RWPE2 (cell line): Measurements from ENCODE around the gene ZNF543.
A peak's percentile ranks its signal among the peaks of the same experiment; 100 is the strongest.

Source experiments
- ATAC-seq: fragments of 200-7000 bp; cut with Tn5 transposase; 3 replicates; pipeline ENCODE4 v1.9.1; 2021; ENCODE audit warnings: low read depth
- DNase-seq: peaks from one replicate; pipeline ENCODE4 v3.0.0-alpha.2; 2020; ENCODE audit warnings: low spot score
- H3K27ac ChIP-seq: fragments of 450-650 bp; 2 replicates; pipeline ENCODE4 v1.5.1; 2017; ENCODE audit warnings: mild to moderate bottlenecking; ENCODE audit not compliant: poor library complexity, severe bottlenecking
- H3K27me3 ChIP-seq: fragments of 250-450 bp; sonication (Bioruptor Pico); 2 replicates; pipeline ENCODE4 v1.5.1; 2021; ENCODE audit warnings: mild to moderate bottlenecking, moderate library complexity; ENCODE audit not compliant: insufficient read depth, poor library complexity, severe bottlenecking
- H3K36me3 ChIP-seq: fragments of 250-450 bp; sonication (Bioruptor Pico); 2 replicates; pipeline ENCODE4 v1.5.1; 2020; ENCODE audit warnings: low read depth, mild to moderate bottlenecking, moderate library complexity
- H3K4me1 ChIP-seq: fragments of 250-450 bp; sonication (Bioruptor Pico); 2 replicates; pipeline ENCODE4 v1.5.1; 2021; ENCODE audit warnings: mild to moderate bottlenecking, moderate library complexity; ENCODE audit not compliant: insufficient read depth, poor library complexity, severe bottlenecking
- H3K4me3 ChIP-seq: fragments of 250-450 bp; sonication (Bioruptor Pico); 2 replicates; pipeline ENCODE4 v1.5.1; 2021; ENCODE audit warnings: mild to moderate bottlenecking, moderate library complexity; ENCODE audit not compliant: severe bottlenecking
- H3K9me3 ChIP-seq: fragments of 250-450 bp; sonication (Bioruptor Pico); 2 replicates; pipeline ENCODE4 v1.5.1; 2021; ENCODE audit warnings: mild to moderate bottlenecking, moderate library complexity; ENCODE audit not compliant: severe bottlenecking
- CTCF ChIP-seq: fragments of 450-650 bp; IDR thresholded peaks from one replicate; pipeline ENCODE4 v1.5.1; 2017; ENCODE audit warnings: mild to moderate bottlenecking, moderate library complexity; ENCODE audit not compliant: poor library complexity, severe bottlenecking

ZNF543 gene

DNA sequence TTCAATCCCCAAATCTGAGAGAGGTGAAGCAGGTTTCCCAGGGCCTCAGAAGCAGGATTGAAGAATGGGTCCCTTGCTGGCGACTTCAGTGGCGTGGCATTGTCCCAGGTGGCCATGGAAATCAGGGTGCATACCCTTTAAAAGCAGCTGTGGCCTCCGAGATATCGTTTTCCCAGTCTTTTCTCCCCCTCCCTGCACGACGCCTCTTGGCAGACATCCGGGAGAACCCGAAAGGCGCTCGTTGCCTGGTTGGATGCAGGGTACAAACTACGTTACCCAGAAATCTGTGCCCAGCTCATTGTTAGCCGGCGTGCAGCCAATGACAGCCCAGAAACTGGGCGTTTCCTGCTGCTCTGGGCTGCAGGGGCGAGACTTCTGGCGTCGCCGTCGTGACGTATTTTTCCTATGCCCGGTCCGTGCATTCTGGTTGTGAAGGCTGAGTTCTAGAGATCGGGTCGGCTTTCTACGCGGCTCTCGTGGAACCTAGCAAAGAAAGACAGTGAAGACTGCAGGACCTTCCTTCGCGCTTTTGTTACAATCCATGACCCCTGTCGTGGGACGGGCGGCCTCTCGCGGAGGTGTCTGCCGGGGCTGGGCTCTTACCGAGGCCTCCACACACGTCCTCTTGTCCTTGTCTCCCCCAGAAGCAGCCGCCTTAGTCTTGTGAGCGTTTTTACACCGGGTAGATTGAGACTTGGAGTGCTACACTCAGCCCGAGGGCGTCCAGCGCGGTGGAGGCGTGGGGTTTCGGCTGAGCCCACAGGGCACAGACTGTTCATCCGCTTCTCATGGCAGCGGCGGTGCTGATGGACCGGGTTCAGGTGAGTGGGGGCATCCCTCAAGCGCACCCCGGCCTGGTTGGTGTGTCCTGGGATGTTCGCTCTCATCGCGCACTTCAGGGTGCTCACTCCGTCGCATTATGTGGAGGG is 30.9 kb downstream of the ZNF543 start, which contains the start of gene ZNF304:
TSS of gene ZNF304 (plus strand) at position 395 of the 929 bp plus-strand sequence. CDS start at position 789, 394 bp downstream.
- no peaks in the 10 kb centered on the region for H3K27me3 ChIP-seq
- peak; percentile 89 for DNase-seq
- no peaks in the 10 kb centered on the region for H3K9me3 ChIP-seq
- H3K27ac ChIP-seq: no peak within 1 kb of the TSS
- ATAC-seq: peak; percentile 100
- TF ChIP-seq CTCF: no peak
- H3K36me3 ChIP-seq: peaks cover 24% of the 10 kb centered on the region
- H3K4me3 ChIP-seq: peak within 1 kb of the TSS; percentile 74
- peaks cover 5% of the 10 kb centered on the region for H3K4me1 ChIP-seq

DNA sequence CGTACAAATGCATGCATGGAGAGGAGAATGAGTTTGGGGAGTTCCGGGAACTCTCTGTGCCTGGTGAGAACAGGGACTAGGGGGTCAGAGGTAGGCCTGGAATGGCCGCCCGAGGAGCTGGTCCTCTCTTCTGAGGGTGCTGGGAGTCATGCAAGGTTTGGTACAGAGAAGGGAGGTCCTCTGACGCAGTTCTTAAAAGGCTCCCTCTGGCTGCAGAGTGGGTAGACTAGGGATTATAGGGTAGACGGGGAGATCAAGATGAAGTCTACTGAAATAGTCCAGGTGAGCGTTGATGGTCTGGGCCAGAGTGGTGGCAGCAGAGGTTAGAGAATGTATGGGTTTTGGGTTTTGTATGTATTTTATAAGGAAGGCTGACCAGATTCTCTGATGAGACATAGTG is 31.6 kb downstream of the ZNF543 start:
- DNase-seq: no peak

DNA sequence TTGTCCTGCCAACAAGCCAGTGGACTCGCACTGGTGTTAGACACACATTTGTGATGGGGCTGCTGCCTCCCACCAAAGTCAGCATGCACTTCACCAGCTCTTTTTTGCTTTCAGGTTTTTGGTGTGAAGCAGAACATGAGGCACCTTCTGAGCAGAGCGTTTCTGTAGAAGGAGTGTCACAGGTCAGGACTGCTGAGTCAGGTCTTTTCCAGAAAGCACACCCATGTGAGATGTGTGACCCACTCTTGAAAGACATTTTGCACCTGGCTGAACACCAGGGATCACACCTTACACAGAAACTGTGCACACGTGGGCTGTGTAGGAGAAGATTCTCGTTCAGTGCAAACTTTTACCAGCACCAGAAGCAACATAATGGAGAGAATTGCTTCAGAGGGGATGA is 35.6 kb downstream of the ZNF543 start:
- H3K36me3 ChIP-seq: peaks cover 44% of the 10 kb centered on the region
- H3K4me3 ChIP-seq: no peak overlapping the region
- no peak for DNase-seq
- no peaks in the 10 kb centered on the region for H3K9me3 ChIP-seq
- no peak for ATAC-seq
- H3K27me3 ChIP-seq: no peaks in the 10 kb centered on the region
- no peak for TF ChIP-seq CTCF
- H3K27ac ChIP-seq: no peak overlapping the region
- H3K4me1 ChIP-seq: peaks cover 5% of the 10 kb centered on the region

More for the DNA sequence above, 31.6 kb downstream of the ZNF543 start:
- peaks cover 5% of the 10 kb centered on the region for H3K4me1 ChIP-seq
- ATAC-seq: 0 out of 3 replicates have a peak, but pooled peaks have one; percentile 4
- H3K4me3 ChIP-seq: peak overlapping the region; percentile 74
- peak; percentile 15 for TF ChIP-seq CTCF
- no peak overlapping the region for H3K27ac ChIP-seq
- H3K36me3 ChIP-seq: peaks cover 32% of the 10 kb centered on the region
- no peaks in the 10 kb centered on the region for H3K9me3 ChIP-seq
- no peaks in the 10 kb centered on the region for H3K27me3 ChIP-seq

GRCh38 chr19:57357406-57357805 is 37.1 kb downstream of the ZNF543 start:
- Histone ChIP-seq H3K4me3 (no peak overlapping the region), H3K4me1 (peaks cover under 1% of the 10 kb centered on the region), H3K9me3 (no peaks in the 10 kb centered on the region), H3K36me3 (peaks cover 44% of the 10 kb centered on the region), H3K27ac (no peak overlapping the region), H3K27me3 (no peaks in the 10 kb centered on the region)
- ATAC-seq (no peak), DNase-seq (no peak)
- no peak for TF ChIP-seq CTCF

- Histone ChIP-seq H3K4me1 (no peaks in the 10 kb centered on the region), H3K27me3 (no peaks in the 10 kb centered on the region), H3K27ac (no peak overlapping the region), H3K36me3 (peaks cover 34% of the 10 kb centered on the region), H3K9me3 (no peaks in the 10 kb centered on the region), H3K4me3 (no peak overlapping the region)
- DNase-seq (no peak), ATAC-seq (no peak)
- TF ChIP-seq CTCF: no peak
These were observed 39.0 kb downstream of the ZNF543 start for GRCh38 chr19:57359300-57359699.
